ENCODE measurements around the gene KRTAP2-2. TPM values are rescaled to one million over a fixed set of nuclear protein-coding genes. Genes with fewer than 3 reads are reported as not detected.

The KRTAP2-2 gene
- total and polyA plus RNA-seq, 2 of the 13 experiments (the other 11 are each of a cell fraction or from before 2014, with no cell fraction given), result not detected

- CTCF ChIA-PET (ENCODE audit: low intra/inter-chr PET ratio, low total read pairs), result no interaction called here
Measured at GRCh38 chr17:41024697-41025096, 30.3 kb downstream of the KRTAP2-2 start.

More at GRCh38 chr17:41024697-41025096, 30.3 kb downstream of the KRTAP2-2 start:
- ATAC-seq, result no peak
- TF ChIP-seq AKNA (CRISPR knock-in tag; IDR thresholded peaks at IDR 0.05; ENCODE audit: borderline replicate concordance) (no peak), STAT5B (CRISPR knock-in tag; IDR thresholded peaks at IDR 0.05) (no peak), SRSF1 (optimal IDR thresholded peaks at IDR 0.05; ENCODE audit: low read depth, low read length) (no peak), ZKSCAN8 (CRISPR knock-in tag; IDR thresholded peaks at IDR 0.05; ENCODE audit: borderline replicate concordance) (no peak), ZNF780A (CRISPR knock-in tag; IDR thresholded peaks at IDR 0.05) (no peak), SRY (CRISPR knock-in tag; IDR thresholded peaks at IDR 0.05) (no peak), XBP1 (CRISPR knock-in tag; IDR thresholded peaks at IDR 0.05) (no peak), ZNF569 (CRISPR knock-in tag; IDR thresholded peaks at IDR 0.05; ENCODE audit: borderline replicate concordance) (no peak), NR2F1 (CRISPR knock-in tag; IDR thresholded peaks at IDR 0.05) (no peak), HIC2 (CRISPR knock-in tag; IDR thresholded peaks at IDR 0.05; ENCODE audit: low read depth) (no peak), CBX5 (CRISPR knock-in tag; IDR thresholded peaks at IDR 0.05; ENCODE audit: borderline replicate concordance) (no peak), KDM5A (IDR thresholded peaks at IDR 0.05; ENCODE audit: borderline replicate concordance, low read length) (no peak), HNRNPK (IDR thresholded peaks at IDR 0.05; ENCODE audit: low read depth, low read length, poor library complexity, severe bottlenecking) (no peak), ZNF121 (CRISPR knock-in tag; IDR thresholded peaks at IDR 0.05) (no peak)
- POLR2A ChIA-PET, result no interaction called here
- Histone ChIP-seq H3K4me2 (ENCODE audit: low read depth, low read length) (no peak overlapping the region), H3K9me3 (ENCODE audit: low read length) (no peaks in the 10 kb centered on the region; the same call in 1 of the 2 replicates), H3K27me3 (ENCODE audit: control insufficient read depth in 1 of 2, insufficient read depth in 2 of 2, low read length in 2 of 2) (no peaks in the 10 kb centered on the region; a peak in 1 of 5 replicates), H4K20me1 (ENCODE audit: insufficient read depth, low read length) (no peaks in the 10 kb centered on the region), H3K4me1 (ENCODE audit: insufficient read depth, low read length) (peaks cover 8% of the 10 kb centered on the region; the same call in 1 of the 2 replicates), H3K4me3 (replicated peaks in 1 of 3; ENCODE audit: insufficient read depth in 1 of 3, low read depth in 2 of 3, low read length in 3 of 3) (no peak overlapping the region), H3K9ac (ENCODE audit: insufficient read depth, low read depth, low read length) (no peak overlapping the region), H3K27ac (ENCODE audit: extremely low read length, insufficient read depth, low read length) (no peak overlapping the region), H2AFZ (ENCODE audit: low read length) (no peak overlapping the region), H3K36me3 (replicated peaks in 1 of 2; ENCODE audit: control insufficient read depth in 1 of 2, insufficient read depth in 2 of 2, low read length in 2 of 2) (no peaks in the 10 kb centered on the region), H3K79me2 (ENCODE audit: insufficient read depth, low read length) (no peaks in the 10 kb centered on the region)
- intact Hi-C loops (cut with micrococcal nuclease; ENCODE audit: unreplicated experiment) (no loop called here), in situ Hi-C loops (cut with HindIII; ENCODE audit: extremely low pct_ligation_motif_present, low pct_unique_long_range_greater_than_20kb) (no loop called here)
- no TSS peak for BruUV-seq (replicated peaks)
- no peak for FAIRE-seq
- WGBS (ENCODE audit: low lambda C conversion rate), result 45% methylated on average over 3 of the region's 3 CpGs
- no peak for DNase-seq (ENCODE audit: low spot score)

Measured in HepG2 (cell line).